ENCODE data around the gene SCARB1. TPM values are rescaled to one million over a fixed set of nuclear protein-coding genes. Genes with fewer than 3 reads are reported as not detected.

Gene SCARB1
- total and polyA plus RNA-seq, 2 donors (not counting 1 experiment from before 2014, with no cell fraction given) = 14.7 to 32.5 TPM

GRCh38 chr12:124750787-124751471, 112.7 kb downstream of the SCARB1 start:
- H3K4me1 ChIP-seq (ENCODE audit: control insufficient read depth, extremely low read depth, insufficient read depth, low read length) = peaks cover 13% of the 10 kb centered on the region
- H4K20me1 ChIP-seq (ENCODE audit: control insufficient read depth, extremely low read depth, insufficient read depth, low read length) = no peaks in the 10 kb centered on the region
- TF ChIP-seq CTCF (conservative IDR thresholded peaks at IDR 0.05 in 1 of 2, IDR thresholded peaks at IDR 0.05 in 1 of 2; ENCODE audit: low read depth in 1 of 2, low read length in 2 of 2) (no peak), EZH2 (IDR thresholded peaks at IDR 0.05; ENCODE audit: low read length, missing control alignments) (no peak)
- no peak overlapping the region for H3K4me2 ChIP-seq (ENCODE audit: extremely low read depth, insufficient read depth, low read length)
- no peaks in the 10 kb centered on the region for H3K27me3 ChIP-seq (ENCODE audit: control insufficient read depth, insufficient read depth, low read length)
- H3K4me3 ChIP-seq (replicated peaks in 1 of 4; ENCODE audit: control extremely low read depth in 1 of 4, insufficient read depth in 1 of 4, low read depth in 3 of 4, low read length in 4 of 4) = no peak overlapping the region
- H2AFZ ChIP-seq (ENCODE audit: low read length) = no peak overlapping the region
- no peaks in the 10 kb centered on the region for H3K79me2 ChIP-seq (ENCODE audit: control insufficient read depth, insufficient read depth, low read length)
- no peak overlapping the region for H3K9ac ChIP-seq (ENCODE audit: insufficient read depth, low read length)
- no peaks in the 10 kb centered on the region for H3K9me3 ChIP-seq (ENCODE audit: control insufficient read depth, insufficient read depth, low read depth, low read length)
- no peaks in the 10 kb centered on the region for H3K36me3 ChIP-seq (ENCODE audit: control insufficient read depth, insufficient read depth, low read length)
- DNase-seq (ENCODE audit: low read depth in 2 of 2) = no peak
- H3K27ac ChIP-seq (ENCODE audit: insufficient read depth, low read length) = no peak overlapping the region

- Histone ChIP-seq H2AFZ (ENCODE audit: low read length) (no peak overlapping the region), H4K20me1 (ENCODE audit: control insufficient read depth, extremely low read depth, insufficient read depth, low read length) (no peaks in the 10 kb centered on the region), H3K27me3 (ENCODE audit: control insufficient read depth, insufficient read depth, low read length) (no peaks in the 10 kb centered on the region), H3K27ac (ENCODE audit: insufficient read depth, low read length) (no peak overlapping the region), H3K4me2 (ENCODE audit: extremely low read depth, insufficient read depth, low read length) (no peak overlapping the region), H3K4me1 (ENCODE audit: control insufficient read depth, extremely low read depth, insufficient read depth, low read length) (peaks cover 7% of the 10 kb centered on the region), H3K36me3 (ENCODE audit: control insufficient read depth, insufficient read depth, low read length) (no peaks in the 10 kb centered on the region), H3K79me2 (ENCODE audit: control insufficient read depth, insufficient read depth, low read length) (no peaks in the 10 kb centered on the region), H3K4me3 (replicated peaks in 1 of 4; ENCODE audit: control extremely low read depth in 1 of 4, insufficient read depth in 1 of 4, low read depth in 3 of 4, low read length in 4 of 4) (no peak overlapping the region), H3K9ac (ENCODE audit: insufficient read depth, low read length) (no peak overlapping the region), H3K9me3 (ENCODE audit: control insufficient read depth, insufficient read depth, low read depth, low read length) (no peaks in the 10 kb centered on the region)
- TF ChIP-seq EZH2 (IDR thresholded peaks at IDR 0.05; ENCODE audit: low read length, missing control alignments) = no peak
- no peak for TF ChIP-seq CTCF (conservative IDR thresholded peaks at IDR 0.05 in 1 of 2, IDR thresholded peaks at IDR 0.05 in 1 of 2; ENCODE audit: low read depth in 1 of 2, low read length in 2 of 2)
- DNase-seq (ENCODE audit: low read depth in 2 of 2) = no peak
Observed at GRCh38 chr12:124750149-124750656, 113.5 kb downstream of the SCARB1 start.

GRCh38 chr12:124749725-124750124, 113.9 kb downstream of the SCARB1 start:
- H3K9ac ChIP-seq (ENCODE audit: insufficient read depth, low read length) = no peak overlapping the region
- TF ChIP-seq EZH2 (IDR thresholded peaks at IDR 0.05; ENCODE audit: low read length, missing control alignments) (no peak), CTCF (conservative IDR thresholded peaks at IDR 0.05 in 1 of 2, IDR thresholded peaks at IDR 0.05 in 1 of 2; ENCODE audit: low read depth in 1 of 2, low read length in 2 of 2) (no peak)
- DNase-seq (ENCODE audit: low read depth in 2 of 2) = no peak
- H3K4me1 ChIP-seq (ENCODE audit: control insufficient read depth, extremely low read depth, insufficient read depth, low read length) = peaks cover 3% of the 10 kb centered on the region
- H3K36me3 ChIP-seq (ENCODE audit: control insufficient read depth, insufficient read depth, low read length) = no peaks in the 10 kb centered on the region
- H3K4me3 ChIP-seq (replicated peaks in 1 of 4; ENCODE audit: control extremely low read depth in 1 of 4, insufficient read depth in 1 of 4, low read depth in 3 of 4, low read length in 4 of 4) = no peak overlapping the region
- H3K79me2 ChIP-seq (ENCODE audit: control insufficient read depth, insufficient read depth, low read length) = no peaks in the 10 kb centered on the region
- no peaks in the 10 kb centered on the region for H3K9me3 ChIP-seq (ENCODE audit: control insufficient read depth, insufficient read depth, low read depth, low read length)
- no peak overlapping the region for H2AFZ ChIP-seq (ENCODE audit: low read length)
- H4K20me1 ChIP-seq (ENCODE audit: control insufficient read depth, extremely low read depth, insufficient read depth, low read length) = no peaks in the 10 kb centered on the region
- H3K4me2 ChIP-seq (ENCODE audit: extremely low read depth, insufficient read depth, low read length) = no peak overlapping the region
- no peak overlapping the region for H3K27ac ChIP-seq (ENCODE audit: insufficient read depth, low read length)
- H3K27me3 ChIP-seq (ENCODE audit: control insufficient read depth, insufficient read depth, low read length) = no peaks in the 10 kb centered on the region
